DOHH2 (cell line): ENCODE results near the gene MSMP.

Source experiments
- CTCF ChIP-seq: fragments of 200-600 bp; sonication (generic); IDR thresholded peaks from one replicate; pipeline ENCODE4 v1.5.1; 2014; ENCODE audit warnings: antibody characterized with exemption, mild to moderate bottlenecking, low read depth, low read length; ENCODE audit not compliant: poor library complexity, severe bottlenecking
- EZH2phosphoT487 ChIP-seq: fragments of 200-600 bp; sonication (generic); IDR thresholded peaks from 2 replicates; pipeline ENCODE4 v1.6.1; 2017; ENCODE audit warnings: borderline replicate concordance, mild to moderate bottlenecking, antibody characterized with exemption, low read length, moderate library complexity, mixed read lengths

- no peak for TF ChIP-seq CTCF
- TF ChIP-seq EZH2phosphoT487, result no peak
These were observed 37.3 kb upstream of the MSMP start, which contains the start of gene NPR2 for GRCh38 chr9:35791297-35791921.
